A673 (cell line): Measurements from ENCODE around the gene NTN3.

Source experiments
- CTCF ChIP-seq: fragments of 300-800, 200-600 bp; sonication (generic); conservative IDR thresholded peaks from 2 replicates; pipeline ENCODE4 v1.5.1; 2017; ENCODE audit warnings: low read depth, mild to moderate bottlenecking, antibody characterized with exemption, low read length, moderate library complexity, mixed read lengths
- EZH2 ChIP-seq: fragments of 200-600 bp; sonication (generic); IDR thresholded peaks from 2 replicates; pipeline ENCODE4 v1.6.1; 2017; ENCODE audit warnings: borderline replicate concordance, low read depth, mild to moderate bottlenecking, mixed read lengths, antibody characterized with exemption, low read length; ENCODE audit not compliant: poor library complexity, severe bottlenecking

GRCh38 chr16:2496223-2497115, 25.4 kb downstream of the NTN3 start:
- no peak for TF ChIP-seq CTCF
- no peak for TF ChIP-seq EZH2
